OCI-LY1 (cell line): ENCODE results near the gene PTMS.

Experiments
- EZH2 ChIP-seq: fragments of 200-600 bp; sonication (generic), shearing (Covaris generic); IDR thresholded peaks from 2 replicates; pipeline ENCODE4 v1.8.0; 2017; ENCODE audit warnings: borderline replicate concordance, mixed run types, mild to moderate bottlenecking, antibody characterized with exemption, low read length, moderate library complexity, mixed read lengths
- TF ChIP-seq, protein P1 (sequence below): fragments of 200-600 bp; sonication (generic), shearing (Covaris generic); IDR thresholded peaks from 2 replicates; pipeline ENCODE4 v1.5.1; 2017; ENCODE audit warnings: mild to moderate bottlenecking, antibody characterized with exemption, low read length, moderate library complexity, mixed read lengths

DNA sequence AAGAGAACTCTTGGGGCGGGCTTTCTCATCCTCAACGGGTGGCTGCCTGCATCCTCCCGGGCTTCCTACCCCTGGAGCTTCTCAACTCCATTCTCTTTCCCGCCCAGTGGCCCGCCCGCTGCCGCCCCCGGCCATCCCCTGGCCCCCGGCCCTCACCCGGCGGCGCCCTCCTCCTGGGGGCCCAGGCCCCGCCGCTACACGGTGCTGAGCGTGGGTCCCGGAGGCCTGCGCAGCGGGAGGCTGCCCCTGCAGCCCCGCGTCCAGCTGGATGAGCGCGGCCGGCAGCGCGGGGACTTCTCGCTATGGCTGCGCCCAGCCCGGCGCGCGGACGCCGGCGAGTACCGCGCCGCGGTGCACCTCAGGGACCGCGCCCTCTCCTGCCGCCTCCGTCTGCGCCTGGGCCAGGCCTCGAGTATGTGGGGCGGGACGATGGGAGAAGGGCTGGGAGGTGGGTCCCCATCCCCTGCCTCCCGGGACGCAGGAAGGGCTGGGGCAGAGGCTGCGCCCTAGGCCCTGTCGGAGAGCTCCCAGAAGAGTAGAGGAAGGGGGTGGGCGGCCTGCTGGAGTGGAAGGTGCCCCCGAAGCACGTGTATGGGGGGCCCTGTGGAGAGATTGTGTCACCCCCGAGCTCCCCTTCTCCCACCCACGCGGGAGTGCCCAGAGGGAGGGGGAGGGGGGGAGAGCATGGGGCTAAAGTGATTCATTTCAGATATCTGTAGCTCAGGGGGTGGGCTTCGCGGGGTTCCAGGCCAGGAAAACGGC, 7.6 kb downstream of the PTMS start:
- TF ChIP-seq, protein P1, sequence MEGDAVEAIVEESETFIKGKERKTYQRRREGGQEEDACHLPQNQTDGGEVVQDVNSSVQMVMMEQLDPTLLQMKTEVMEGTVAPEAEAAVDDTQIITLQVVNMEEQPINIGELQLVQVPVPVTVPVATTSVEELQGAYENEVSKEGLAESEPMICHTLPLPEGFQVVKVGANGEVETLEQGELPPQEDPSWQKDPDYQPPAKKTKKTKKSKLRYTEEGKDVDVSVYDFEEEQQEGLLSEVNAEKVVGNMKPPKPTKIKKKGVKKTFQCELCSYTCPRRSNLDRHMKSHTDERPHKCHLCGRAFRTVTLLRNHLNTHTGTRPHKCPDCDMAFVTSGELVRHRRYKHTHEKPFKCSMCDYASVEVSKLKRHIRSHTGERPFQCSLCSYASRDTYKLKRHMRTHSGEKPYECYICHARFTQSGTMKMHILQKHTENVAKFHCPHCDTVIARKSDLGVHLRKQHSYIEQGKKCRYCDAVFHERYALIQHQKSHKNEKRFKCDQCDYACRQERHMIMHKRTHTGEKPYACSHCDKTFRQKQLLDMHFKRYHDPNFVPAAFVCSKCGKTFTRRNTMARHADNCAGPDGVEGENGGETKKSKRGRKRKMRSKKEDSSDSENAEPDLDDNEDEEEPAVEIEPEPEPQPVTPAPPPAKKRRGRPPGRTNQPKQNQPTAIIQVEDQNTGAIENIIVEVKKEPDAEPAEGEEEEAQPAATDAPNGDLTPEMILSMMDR, result no peak
- TF ChIP-seq EZH2, result no peak
